ENCODE measurements around the gene TMEM135. TPM values are rescaled to one million over a fixed set of nuclear protein-coding genes. Genes with fewer than 3 reads are reported as not detected.

TMEM135 gene
- total RNA-seq, 1 experiment from 2014 or later = 65.5 TPM

DNA sequence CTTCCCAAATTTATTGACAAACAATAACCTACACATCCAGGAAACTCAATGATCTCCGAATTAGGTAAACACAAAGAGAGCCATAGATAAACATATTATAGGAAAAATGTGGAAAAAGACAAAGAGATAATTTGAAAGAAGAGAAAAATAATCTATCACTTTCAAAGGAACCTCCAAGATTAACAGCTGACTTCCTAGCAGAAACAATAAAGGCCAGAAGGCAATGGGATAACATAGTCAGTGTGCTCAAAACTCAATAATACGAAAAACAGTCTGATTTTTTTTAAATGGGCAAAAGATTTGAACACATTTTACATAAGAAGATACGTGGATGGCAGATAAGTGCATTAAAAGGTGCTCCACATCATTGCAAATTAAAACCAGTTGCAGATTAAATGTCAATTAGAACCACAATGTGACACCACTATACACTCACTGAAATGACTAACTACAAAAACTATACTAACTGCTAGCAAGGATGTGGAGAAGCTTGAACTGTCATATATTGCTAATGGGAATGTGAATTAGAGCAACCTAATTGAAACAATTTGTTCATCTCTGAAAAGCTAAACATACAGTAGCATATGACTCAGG lies 300.4 kb downstream of the TMEM135 start:
- no TSS peak for BruUV-seq (replicated peaks)
- ChIA-PET CTCF (no interaction called here), POLR2A (no interaction called here)
- TF ChIP-seq, protein P1, sequence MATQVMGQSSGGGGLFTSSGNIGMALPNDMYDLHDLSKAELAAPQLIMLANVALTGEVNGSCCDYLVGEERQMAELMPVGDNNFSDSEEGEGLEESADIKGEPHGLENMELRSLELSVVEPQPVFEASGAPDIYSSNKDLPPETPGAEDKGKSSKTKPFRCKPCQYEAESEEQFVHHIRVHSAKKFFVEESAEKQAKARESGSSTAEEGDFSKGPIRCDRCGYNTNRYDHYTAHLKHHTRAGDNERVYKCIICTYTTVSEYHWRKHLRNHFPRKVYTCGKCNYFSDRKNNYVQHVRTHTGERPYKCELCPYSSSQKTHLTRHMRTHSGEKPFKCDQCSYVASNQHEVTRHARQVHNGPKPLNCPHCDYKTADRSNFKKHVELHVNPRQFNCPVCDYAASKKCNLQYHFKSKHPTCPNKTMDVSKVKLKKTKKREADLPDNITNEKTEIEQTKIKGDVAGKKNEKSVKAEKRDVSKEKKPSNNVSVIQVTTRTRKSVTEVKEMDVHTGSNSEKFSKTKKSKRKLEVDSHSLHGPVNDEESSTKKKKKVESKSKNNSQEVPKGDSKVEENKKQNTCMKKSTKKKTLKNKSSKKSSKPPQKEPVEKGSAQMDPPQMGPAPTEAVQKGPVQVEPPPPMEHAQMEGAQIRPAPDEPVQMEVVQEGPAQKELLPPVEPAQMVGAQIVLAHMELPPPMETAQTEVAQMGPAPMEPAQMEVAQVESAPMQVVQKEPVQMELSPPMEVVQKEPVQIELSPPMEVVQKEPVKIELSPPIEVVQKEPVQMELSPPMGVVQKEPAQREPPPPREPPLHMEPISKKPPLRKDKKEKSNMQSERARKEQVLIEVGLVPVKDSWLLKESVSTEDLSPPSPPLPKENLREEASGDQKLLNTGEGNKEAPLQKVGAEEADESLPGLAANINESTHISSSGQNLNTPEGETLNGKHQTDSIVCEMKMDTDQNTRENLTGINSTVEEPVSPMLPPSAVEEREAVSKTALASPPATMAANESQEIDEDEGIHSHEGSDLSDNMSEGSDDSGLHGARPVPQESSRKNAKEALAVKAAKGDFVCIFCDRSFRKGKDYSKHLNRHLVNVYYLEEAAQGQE (IDR thresholded peaks at IDR 0.05; ENCODE audit: insufficient read depth in 1 of 2, low read depth in 2 of 2, low read length in 1 of 2) = no peak
- no peaks in the 10 kb centered on the region for H3K36me3 ChIP-seq (ENCODE audit: control insufficient read depth, insufficient read depth, low read length)
- DNase-seq (ENCODE audit: low read depth, low spot score) = no peak
- H3K27ac ChIP-seq (ENCODE audit: low read length) = no peak overlapping the region
- H3K9me3 ChIP-seq (ENCODE audit: control insufficient read depth, insufficient read depth, low read depth, low read length) = peaks cover 10% of the 10 kb centered on the region; the same call in 1 of the 2 replicates
- no peaks in the 10 kb centered on the region for H3K4me1 ChIP-seq (ENCODE audit: control insufficient read depth, insufficient read depth, low read length)
- H3K4me3 ChIP-seq (ENCODE audit: low read depth in 2 of 2, low read length in 2 of 2) = no peak overlapping the region
- intact Hi-C loops (cut with micrococcal nuclease; ENCODE audit: unreplicated experiment) (no loop called here), in situ Hi-C loops (cut with HindIII; ENCODE audit: low pct_unique_long_range_greater_than_20kb, low sequenced_read_pairs) (no loop called here)
- no peak for ATAC-seq
- no peaks in the 10 kb centered on the region for H3K27me3 ChIP-seq (ENCODE audit: control insufficient read depth, insufficient read depth, low read length)

DNA sequence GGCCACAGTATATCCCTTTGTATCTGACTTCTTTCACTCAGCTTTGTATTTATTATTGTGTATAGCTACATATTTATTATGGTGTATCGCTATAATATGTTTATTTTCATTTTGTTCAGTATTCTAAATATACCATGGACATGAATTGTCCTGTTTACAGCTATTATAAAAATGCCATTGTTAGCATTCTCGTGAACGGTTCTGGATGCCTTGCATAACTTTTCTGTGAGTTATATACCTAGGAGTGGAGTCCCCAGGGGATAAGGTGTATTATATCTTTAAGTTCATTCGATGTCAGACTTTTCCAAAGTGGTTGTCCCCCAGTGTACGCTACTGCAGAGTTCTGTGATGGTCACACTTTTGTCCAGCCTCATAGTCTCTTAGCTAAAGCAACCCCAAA lies 301.7 kb downstream of the TMEM135 start:
- intact Hi-C loops (cut with micrococcal nuclease; ENCODE audit: unreplicated experiment) (no loop called here), in situ Hi-C loops (cut with HindIII; ENCODE audit: low pct_unique_long_range_greater_than_20kb, low sequenced_read_pairs) (no loop called here)
- TF ChIP-seq, protein P2, sequence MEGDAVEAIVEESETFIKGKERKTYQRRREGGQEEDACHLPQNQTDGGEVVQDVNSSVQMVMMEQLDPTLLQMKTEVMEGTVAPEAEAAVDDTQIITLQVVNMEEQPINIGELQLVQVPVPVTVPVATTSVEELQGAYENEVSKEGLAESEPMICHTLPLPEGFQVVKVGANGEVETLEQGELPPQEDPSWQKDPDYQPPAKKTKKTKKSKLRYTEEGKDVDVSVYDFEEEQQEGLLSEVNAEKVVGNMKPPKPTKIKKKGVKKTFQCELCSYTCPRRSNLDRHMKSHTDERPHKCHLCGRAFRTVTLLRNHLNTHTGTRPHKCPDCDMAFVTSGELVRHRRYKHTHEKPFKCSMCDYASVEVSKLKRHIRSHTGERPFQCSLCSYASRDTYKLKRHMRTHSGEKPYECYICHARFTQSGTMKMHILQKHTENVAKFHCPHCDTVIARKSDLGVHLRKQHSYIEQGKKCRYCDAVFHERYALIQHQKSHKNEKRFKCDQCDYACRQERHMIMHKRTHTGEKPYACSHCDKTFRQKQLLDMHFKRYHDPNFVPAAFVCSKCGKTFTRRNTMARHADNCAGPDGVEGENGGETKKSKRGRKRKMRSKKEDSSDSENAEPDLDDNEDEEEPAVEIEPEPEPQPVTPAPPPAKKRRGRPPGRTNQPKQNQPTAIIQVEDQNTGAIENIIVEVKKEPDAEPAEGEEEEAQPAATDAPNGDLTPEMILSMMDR (IDR thresholded peaks at IDR 0.05) = no peak
- TF ChIP-seq SIN3A (IDR thresholded peaks at IDR 0.05; ENCODE audit: borderline replicate concordance, insufficient read depth, low read depth, low read length) (no peak), TCF7L2 (IDR thresholded peaks at IDR 0.05; ENCODE audit: low read depth, low read length) (no peak), POLR2AphosphoS5 (IDR thresholded peaks at IDR 0.05; ENCODE audit: low read depth, low read length) (no peak)
- TF ChIP-seq, protein P1 (IDR thresholded peaks at IDR 0.05; ENCODE audit: insufficient read depth in 1 of 2, low read depth in 2 of 2, low read length in 1 of 2) = no peak
- DNase-seq (ENCODE audit: low read depth, low spot score) (no peak), ATAC-seq (0 out of 2 replicates have a peak, but pooled peaks have one; percentile 56)
- CTCF ChIA-PET = no interaction called here
- Histone ChIP-seq H3K36me3 (ENCODE audit: control insufficient read depth, insufficient read depth, low read length) (no peaks in the 10 kb centered on the region), H3K4me1 (ENCODE audit: control insufficient read depth, insufficient read depth, low read length) (no peaks in the 10 kb centered on the region), H3K27ac (ENCODE audit: low read length) (no peak overlapping the region), H3K4me3 (ENCODE audit: low read depth in 2 of 2, low read length in 2 of 2) (no peak overlapping the region), H3K27me3 (ENCODE audit: control insufficient read depth, insufficient read depth, low read length) (no peaks in the 10 kb centered on the region), H3K9me3 (ENCODE audit: control insufficient read depth, insufficient read depth, low read depth, low read length) (peaks cover 10% of the 10 kb centered on the region; the same call in 1 of the 2 replicates)
- POLR2A ChIA-PET = no interaction called here
- no TSS peak for BruUV-seq (replicated peaks)
